IMR-90 (cell line): ENCODE data around the gene RPS26. TPM values are rescaled to one million over a fixed set of nuclear protein-coding genes. Genes with fewer than 3 reads are reported as not detected.
A peak's percentile ranks its signal among the peaks of the same experiment; 100 is the strongest.

ENCODE experiments used
- ATAC-seq: fragments of 200-7000 bp; cut with Tn5 transposase; 2 replicates; pipeline ENCODE4 v1.9.1; 2020; ENCODE audit warnings: low read depth, mild to moderate bottlenecking, moderate library complexity
- BruUV-seq: library from RNA; stranded (reverse); fragments of 400-500 nt; replicated peaks from 2 replicates; lab custom pipeline; 2021; lab: Mats Ljungman, UMichigan
- CTCF ChIA-PET: fragments of 300-600 bp; formaldehyde crosslinking; extraction: SDS; loops from one replicate; lab custom pipeline; 2021; ENCODE audit warnings: antibody characterized with exemption; lab: Yijun Ruan, JAX
- POLR2A ChIA-PET: fragments of 300-600 bp; sonication (Branson Sonifier 250); formaldehyde crosslinking; loops from one replicate; lab custom pipeline; 2022; ENCODE audit warnings: antibody characterized with exemption; ENCODE audit not compliant: unreplicated experiment; lab: Charles Lee
- DNase-seq: peaks from one replicate; pipeline ENCODE4 v3.0.0; 2013
- H2AFZ ChIP-seq: replicated peaks from 2 replicates; pipeline ENCODE3; 2013; ENCODE audit warnings: low read length, mild to moderate bottlenecking; ENCODE audit not compliant: poor library complexity
- H2AK5ac ChIP-seq: 2 replicates; pipeline ENCODE4 v1.6.1; 2013; ENCODE audit warnings: low read depth, low read length, inconsistent platforms
- H2AK9ac ChIP-seq: replicated peaks from 2 replicates; pipeline ENCODE3; 2013; ENCODE audit warnings: mild to moderate bottlenecking, low read depth, low read length, moderate library complexity; ENCODE audit not compliant: poor library complexity
- H2BK120ac ChIP-seq: 2 replicates; pipeline ENCODE4 v1.6.1; 2013; ENCODE audit warnings: low read depth, low read length, inconsistent platforms
- H2BK15ac ChIP-seq: 3 replicates; pipeline ENCODE4 v1.6.1; 2013; ENCODE audit warnings: low read depth, low read length, inconsistent platforms
- H2BK20ac ChIP-seq: 2 replicates; pipeline ENCODE4 v1.6.1; 2013; ENCODE audit warnings: low read depth, mild to moderate bottlenecking, inconsistent platforms, low read length, moderate library complexity
- H2BK5ac ChIP-seq: 2 replicates; pipeline ENCODE4 v1.6.1; 2013; ENCODE audit warnings: mild to moderate bottlenecking, low read depth, low read length, inconsistent platforms; ENCODE audit not compliant: poor library complexity, severe bottlenecking
- H3K14ac ChIP-seq: replicated peaks from 2 replicates; pipeline ENCODE4 v1.6.1; 2013; ENCODE audit warnings: low read depth, low read length, inconsistent platforms
- H3K18ac ChIP-seq: 2 replicates; pipeline ENCODE4 v1.6.1; 2013; ENCODE audit warnings: low read depth, low read length, control low read depth
- H3K23ac ChIP-seq: 2 replicates; pipeline ENCODE4 v1.6.1; 2013; ENCODE audit warnings: low read depth, low read length, inconsistent platforms
- H3K27ac ChIP-seq: 2 replicates; pipeline ENCODE4 v1.5.1; 2013; ENCODE audit warnings: mild to moderate bottlenecking, control low read depth, low read length; ENCODE audit not compliant: insufficient read depth
- H3K27me3 ChIP-seq: 2 replicates; pipeline ENCODE4 v1.6.1; 2013; ENCODE audit warnings: low read length; ENCODE audit not compliant: control insufficient read depth, insufficient read depth
- H3K36me3 ChIP-seq: 2 replicates; pipeline ENCODE4 v1.6.1; 2013; ENCODE audit warnings: low read length, mixed read lengths; ENCODE audit not compliant: control insufficient read depth, insufficient read depth
- H3K4ac ChIP-seq: 2 replicates; pipeline ENCODE4 v1.6.1; 2013; ENCODE audit warnings: low read depth, low read length, inconsistent platforms
- H3K4me1 ChIP-seq: 2 replicates; pipeline ENCODE4 v1.6.1; 2013; ENCODE audit warnings: low read length, mixed read lengths; ENCODE audit not compliant: control insufficient read depth, insufficient read depth
- H3K4me2 ChIP-seq: 2 replicates; pipeline ENCODE4 v1.6.1; 2013; ENCODE audit warnings: low read depth, mild to moderate bottlenecking, control low read depth, low read length, moderate library complexity
- H3K4me3 ChIP-seq: 2 replicates; pipeline ENCODE4 v1.5.1; 2013; ENCODE audit warnings: low read depth, mild to moderate bottlenecking, control low read depth, low read length, moderate library complexity; ENCODE audit not compliant: insufficient read depth
- H3K56ac ChIP-seq: 2 replicates; pipeline ENCODE4 v1.6.1; 2013; ENCODE audit warnings: low read length, inconsistent platforms; ENCODE audit not compliant: insufficient read depth; ENCODE audit errors: extremely low read depth
- H3K79me1 ChIP-seq, 2 experiments: 2 replicates each; pipeline ENCODE4 v1.6.1; 2013; ENCODE audit warnings: low read length in 2 of 2, inconsistent platforms in 1 of 2, low read depth in 1 of 2
- H3K9ac ChIP-seq: 2 replicates; pipeline ENCODE4 v1.6.1; 2013; ENCODE audit warnings: low read depth, low read length, control low read depth
- H3K9me1 ChIP-seq: 2 replicates; pipeline ENCODE4 v1.6.1; 2013; ENCODE audit warnings: low read length, inconsistent platforms; ENCODE audit not compliant: insufficient read depth
- H3K9me3 ChIP-seq: 2 replicates; pipeline ENCODE4 v1.6.1; 2013; ENCODE audit warnings: low read length; ENCODE audit not compliant: control insufficient read depth, insufficient read depth
- H4K20me1 ChIP-seq: 2 replicates; pipeline ENCODE4 v1.6.1; 2013; ENCODE audit warnings: low read length, inconsistent platforms; ENCODE audit not compliant: insufficient read depth
- H4K5ac ChIP-seq: 2 replicates; pipeline ENCODE4 v1.6.1; 2013; ENCODE audit warnings: mild to moderate bottlenecking, low read depth, low read length, control low read depth
- H4K8ac ChIP-seq, 2 experiments: 2 replicates each; pipeline ENCODE4 v1.6.1; 2013; ENCODE audit warnings: low read depth in 2 of 2, low read length in 2 of 2, control low read depth in 1 of 2, inconsistent platforms in 1 of 2
- H4K91ac ChIP-seq: 2 replicates; pipeline ENCODE4 v1.6.1; 2013; ENCODE audit warnings: low read depth, low read length, inconsistent platforms; ENCODE audit not compliant: insufficient read depth
- BHLHE40 ChIP-seq: fragments of 150-350 bp; IDR thresholded peaks from 2 replicates; pipeline ENCODE4 v1.6.1; 2016; ENCODE audit warnings: mild to moderate bottlenecking, low read depth, low read length
- CHD1 ChIP-seq: IDR thresholded peaks from 2 replicates; pipeline ENCODE4 v1.6.1; 2012; ENCODE audit warnings: low read depth, low read length, improper control_type of control experiment
- ELK1 ChIP-seq: fragments of 150-350 bp; IDR thresholded peaks from 2 replicates; pipeline ENCODE4 v1.6.1; 2016; ENCODE audit warnings: low read depth, mild to moderate bottlenecking, low read length, moderate library complexity, borderline replicate concordance
- FOS ChIP-seq: fragments of 150-350 bp; IDR thresholded peaks from 2 replicates; pipeline ENCODE4 v1.6.1; 2016; ENCODE audit warnings: low read depth, low read length
- MAFK ChIP-seq: IDR thresholded peaks from 2 replicates; pipeline ENCODE4 v1.6.1; 2012; ENCODE audit warnings: low read depth, low read length, improper control_type of control experiment
- MAZ ChIP-seq: IDR thresholded peaks from 2 replicates; pipeline ENCODE4 v1.6.1; 2012; ENCODE audit warnings: low read depth, mild to moderate bottlenecking, low read length, improper control_type of control experiment, moderate library complexity, borderline replicate concordance
- MXI1 ChIP-seq: IDR thresholded peaks from 2 replicates; pipeline ENCODE4 v1.6.1; 2012; ENCODE audit warnings: low read depth, mild to moderate bottlenecking, low read length, moderate library complexity, borderline replicate concordance
- NFE2L2 ChIP-seq: fragments of 150-350 bp; IDR thresholded peaks from 2 replicates; pipeline ENCODE4 v1.6.1; 2016; ENCODE audit warnings: low read depth, mild to moderate bottlenecking, low read length
- POLR2A ChIP-seq: IDR thresholded peaks from 2 replicates; pipeline ENCODE4 v1.6.1; 2012; ENCODE audit warnings: mild to moderate bottlenecking, low read depth, low read length
- RAD21 ChIP-seq: IDR thresholded peaks from 2 replicates; pipeline ENCODE4 v1.6.1; 2012; ENCODE audit warnings: low read length, improper control_type of control experiment
- RCOR1 ChIP-seq: IDR thresholded peaks from 2 replicates; pipeline ENCODE4 v1.6.1; 2012; ENCODE audit warnings: mild to moderate bottlenecking, low read length, improper control_type of control experiment; ENCODE audit not compliant: insufficient replicate concordance
- RFX5 ChIP-seq: IDR thresholded peaks from 2 replicates; pipeline ENCODE4 v1.8.0; 2012; ENCODE audit warnings: low read depth, mild to moderate bottlenecking, low read length, moderate library complexity
- SMC3 ChIP-seq: fragments of 150-350 bp; IDR thresholded peaks from 2 replicates; pipeline ENCODE4 v1.6.1; 2016; ENCODE audit warnings: low read depth, mild to moderate bottlenecking, antibody characterized with exemption, low read length, moderate library complexity
- USF2 ChIP-seq: fragments of 150-350 bp; IDR thresholded peaks from 2 replicates; pipeline ENCODE4 v1.6.1; 2017; ENCODE audit warnings: mild to moderate bottlenecking, antibody characterized with exemption, low read length, low read depth
- WGBS, 2 experiments: methylation state at CpG; one replicate each; pipeline versions ENCODE4 v1.1.5 to v1.1.7; 2013; ENCODE audit warnings: missing lambda C conversion rate in 2 of 2; ENCODE audit not compliant: insufficient read length in 1 of 2; ENCODE audit errors: extremely low coverage in 2 of 2; 5-methylcytosine and 5-hydroxymethylcytosine counted together
- dilution Hi-C: fragments of 300-500 bp; cut with HindIII; formaldehyde crosslinking; loops from one replicate; pipeline ENCODE4 v1.14.3; 2018; ENCODE audit warnings: low sequenced_read_pairs; ENCODE audit not compliant: unreplicated experiment
- in situ Hi-C: fragments of 300-500 bp; cut with MboI; formaldehyde crosslinking; loops from 3 replicates; pipeline ENCODE4 v1.14.3; 2019; ENCODE audit warnings: low sequenced_read_pairs, inconsistent platforms, mixed read lengths
- intact Hi-C: fragments of 100-400 bp; cut with micrococcal nuclease; formaldehyde crosslinking; loops from 2 replicates; pipeline ENCODE4 v1.10.0; 2022
- polyA plus RNA-seq, 3 experiments: library from polyadenylated mRNA; depleted of rRNA; stranded (reverse); fragments of >200 nt; gene quantifications; 2 replicates each; pipeline ENCODE4 v1.2.3, GENCODE V29; 2012; ENCODE audit warnings: low replicate concordance in 1 of 3
- total RNA-seq: library from RNA; depleted of rRNA; stranded (reverse); fragments of >200 nt; gene quantifications from 2 replicates; pipeline ENCODE4 v1.2.3, GENCODE V29; 2012

Gene RPS26
- total and polyA plus RNA-seq, 2 of the 4 experiments (the other 2 are of a cell fraction): 307 to 1,824 TPM

- DNase-seq (no peak), ATAC-seq (no peak)
- Histone ChIP-seq H3K23ac (peak overlapping the region; percentile 65; the same call in 1 of the 2 replicates), H2BK20ac (no peak overlapping the region), H3K36me3 (peaks cover 22% of the 10 kb centered on the region), H3K27ac (no peak overlapping the region), H3K4me3 (no peak overlapping the region), H3K4me1 (no peaks in the 10 kb centered on the region; the same call in 1 of the 2 replicates), H4K20me1 (peaks cover 28% of the 10 kb centered on the region), H2AFZ (no peak overlapping the region), H4K8ac (peak overlapping the region in 1 of 2 experiments; percentile 46; a peak in 1 of 4 replicates), H3K4ac (no peak overlapping the region), H4K5ac (no peak overlapping the region; the same call in 1 of the 2 replicates), H2AK9ac (peak overlapping the region; percentile 12), H3K9ac (no peak overlapping the region), H3K27me3 (no peaks in the 10 kb centered on the region), H3K14ac (no peak overlapping the region), H4K91ac (no peak overlapping the region), H3K4me2 (no peak overlapping the region), H3K56ac (no peak overlapping the region), H2BK15ac (no peak overlapping the region), H3K79me1 (peaks cover 9 to 28% of the 10 kb centered on the region in 2 experiments; a peak in 3 of 4 replicates), H3K18ac (no peak overlapping the region), H2AK5ac (no peak overlapping the region), H2BK120ac (no peak overlapping the region), H3K9me1 (no peaks in the 10 kb centered on the region), H2BK5ac (no peak overlapping the region), H3K9me3 (no peaks in the 10 kb centered on the region)
- dilution Hi-C loops (no loop called here), in situ Hi-C loops (no loop called here), intact Hi-C loops (loop anchor here (2.0 to 10.0 kb wide), 3 partner anchors 33 to 231 kb away; partner anchors contain the start of genes ORMDL2, SARNP and ZC3H10)
- no TSS peak for BruUV-seq
- POLR2A ChIA-PET: no interaction called here
- CTCF ChIA-PET: interaction anchor here (1.1 to 1.3 kb wide), 2 partner anchors 33 to 72 kb away, joined by 3 to 4 read pairs; partner anchors contain the start of gene ZC3H10
- 75% methylated on average over 2 of the region's 9 CpGs; no CpG with 5 or more reads in 1 of the 2 experiments for WGBS, 2 experiments
- TF ChIP-seq RAD21: no peak
- TF ChIP-seq ELK1: no peak
- no peak for TF ChIP-seq FOS
- TF ChIP-seq NFE2L2: no peak
- TF ChIP-seq POLR2A: no peak
- TF ChIP-seq CHD1: no peak
- TF ChIP-seq USF2: no peak
- TF ChIP-seq MXI1: no peak
- TF ChIP-seq RFX5: no peak
- no peak for TF ChIP-seq MAZ
- TF ChIP-seq RCOR1: no peak
- no peak for TF ChIP-seq BHLHE40
- no peak for TF ChIP-seq SMC3
- TF ChIP-seq MAFK: no peak
Measured at GRCh38 chr12:56046027-56046780, 4.5 kb downstream of the RPS26 start.
